GM19397 (cell line): ENCODE measurements around the gene SPTB.

Experiments used
- ATAC-seq: cut with Tn5 transposase; IDR thresholded peaks from one replicate; pipeline ENCODE4 v1.9.1; 2021; ENCODE audit warnings: mild to moderate bottlenecking, moderate library complexity; ENCODE audit not compliant: unreplicated experiment

Gene SPTB

DNA sequence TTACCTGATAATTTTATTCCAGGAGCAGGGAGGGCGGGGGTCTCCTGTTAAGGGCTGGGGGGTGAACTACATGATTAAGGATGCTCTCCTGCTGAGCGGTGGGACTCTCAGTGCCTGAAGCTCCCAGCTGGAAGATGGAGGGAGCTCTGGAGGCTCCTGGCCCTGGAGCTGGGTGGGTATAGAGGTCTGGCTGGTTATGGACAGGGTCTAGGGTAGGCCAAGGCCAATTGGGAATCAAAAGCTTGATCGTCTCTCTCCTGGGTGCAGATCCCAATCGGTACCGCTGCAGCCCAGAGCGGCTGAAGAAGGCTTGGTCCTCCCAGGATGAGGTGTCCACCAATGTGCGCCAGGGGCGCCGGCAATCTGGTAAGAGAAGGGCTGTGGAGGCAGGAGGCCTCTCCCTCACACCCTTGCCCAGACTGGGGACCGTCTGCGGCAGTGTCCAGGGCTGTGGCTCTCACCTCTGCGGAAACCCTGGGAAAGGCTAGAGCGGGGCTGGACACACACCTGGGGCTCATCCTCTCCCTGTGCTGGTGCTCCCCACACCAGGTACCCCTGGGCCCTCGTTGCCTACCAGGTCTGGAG lies 147.1 kb downstream of the SPTB start:
- ATAC-seq = no peak

DNA sequence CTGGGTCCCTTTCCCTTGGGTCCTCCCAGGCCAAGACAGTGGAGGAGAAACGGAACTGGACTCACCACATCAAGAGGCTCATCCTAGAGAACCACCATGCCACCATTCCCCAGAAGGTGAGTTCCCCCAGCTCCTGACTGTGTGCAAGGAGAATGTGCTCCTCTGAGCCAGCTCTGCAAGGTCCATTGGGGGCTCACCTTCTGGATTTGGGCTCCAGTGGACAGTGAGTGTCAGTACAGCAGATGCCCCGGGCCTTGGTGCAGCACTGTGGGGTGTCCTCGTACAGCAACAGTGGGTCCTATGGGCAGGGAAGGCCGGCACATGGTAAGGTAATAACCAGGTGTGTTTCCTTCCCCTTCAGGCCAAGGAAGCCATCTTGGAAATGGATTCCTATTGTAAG lies 147.6 kb downstream of the SPTB start:
- no peak for ATAC-seq

DNA sequence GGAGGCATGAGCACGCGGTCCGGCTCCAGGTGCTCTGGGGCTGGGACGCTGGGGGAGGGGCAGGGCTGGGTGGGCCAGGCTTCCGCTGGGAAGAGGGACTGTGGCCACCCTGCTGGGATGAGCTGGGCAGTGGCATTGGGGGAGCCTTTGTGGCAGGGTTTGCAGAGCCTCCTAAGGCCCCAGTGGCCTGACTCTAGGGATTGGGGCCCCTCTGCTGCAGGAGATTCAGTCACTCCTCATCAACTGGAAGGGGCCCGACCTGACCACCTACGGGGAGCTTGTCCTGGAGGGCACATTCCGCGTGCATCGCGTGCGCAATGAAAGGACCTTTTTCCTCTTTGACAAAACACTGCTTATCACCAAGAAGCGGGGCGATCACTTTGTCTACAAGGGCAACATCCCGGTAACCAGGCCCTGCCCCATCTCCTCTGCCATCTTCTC lies 148.5 kb downstream of the SPTB start:
- no peak for ATAC-seq

DNA sequence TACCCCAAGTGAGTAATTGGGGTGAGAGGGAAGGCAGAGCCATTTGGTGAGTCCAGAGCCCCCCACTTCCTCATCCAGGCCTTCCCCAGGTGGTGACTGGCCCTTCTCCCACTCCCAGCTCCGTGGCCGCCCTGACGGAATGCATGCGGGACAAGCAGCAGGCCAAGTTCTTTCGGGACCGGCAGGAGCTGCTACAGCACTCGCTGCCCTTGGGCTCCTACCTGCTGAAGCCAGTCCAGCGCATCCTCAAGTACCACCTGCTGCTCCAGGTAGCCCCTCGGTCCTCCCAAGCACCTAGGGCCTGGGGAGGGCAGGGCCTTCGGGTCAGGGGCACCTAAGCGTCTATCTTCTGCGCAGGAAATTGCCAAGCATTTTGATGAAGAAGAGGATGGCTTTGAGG lies 149.0 kb downstream of the SPTB start:
- ATAC-seq = no peak

DNA sequence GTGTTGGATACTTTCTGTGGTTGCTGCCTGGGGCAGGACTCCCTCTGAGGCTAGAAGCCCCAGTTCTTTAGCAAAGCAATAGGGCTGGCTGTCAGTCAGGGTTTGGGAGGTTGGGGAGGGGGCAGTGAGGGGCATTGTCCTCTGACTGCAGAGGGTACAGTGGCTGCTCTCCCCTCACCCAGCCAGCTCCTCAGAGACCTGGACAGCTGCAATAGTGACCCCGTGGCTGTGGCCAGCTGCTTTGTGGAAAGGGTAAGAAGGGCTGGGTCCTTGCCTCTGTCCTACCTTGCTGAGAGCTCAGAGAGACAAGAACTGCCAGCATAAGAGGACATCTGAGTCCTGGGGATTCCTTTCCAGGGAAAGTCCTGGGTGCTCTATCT lies 149.7 kb downstream of the SPTB start:
- no peak for ATAC-seq

DNA sequence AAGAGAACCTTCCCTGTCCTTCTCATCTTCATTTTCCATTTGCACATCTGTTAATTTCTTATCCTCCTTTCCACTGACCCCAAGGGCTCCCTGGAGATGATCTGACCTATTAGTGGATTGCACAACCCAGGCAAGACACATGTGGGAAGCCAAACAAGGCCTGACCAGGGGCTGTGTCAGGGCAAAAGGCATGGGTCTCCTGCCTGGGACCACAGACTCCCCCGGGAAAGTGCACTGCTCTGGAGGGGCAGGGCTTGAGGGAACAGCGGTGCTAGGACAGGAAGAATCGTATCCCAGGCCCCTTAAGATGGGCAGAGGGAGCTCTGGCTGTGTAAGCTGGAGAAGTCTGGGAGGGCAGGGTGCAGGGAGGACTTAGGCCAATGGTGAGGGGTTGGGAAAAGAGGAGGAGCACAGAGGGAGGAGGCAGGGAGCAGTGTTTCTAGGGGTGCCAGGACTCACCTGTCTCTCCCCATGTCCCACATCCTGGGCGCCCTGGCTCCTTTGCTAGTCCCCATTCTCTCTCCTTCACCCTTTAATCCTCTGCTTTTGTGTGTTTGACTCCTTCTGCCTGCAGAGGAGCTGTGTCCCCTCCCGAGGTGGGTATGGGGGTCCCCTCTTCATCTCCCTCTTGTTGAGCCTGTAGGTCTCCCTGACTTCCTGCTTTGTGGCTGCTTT lies 150.2 kb downstream of the SPTB start:
- no peak for ATAC-seq

DNA sequence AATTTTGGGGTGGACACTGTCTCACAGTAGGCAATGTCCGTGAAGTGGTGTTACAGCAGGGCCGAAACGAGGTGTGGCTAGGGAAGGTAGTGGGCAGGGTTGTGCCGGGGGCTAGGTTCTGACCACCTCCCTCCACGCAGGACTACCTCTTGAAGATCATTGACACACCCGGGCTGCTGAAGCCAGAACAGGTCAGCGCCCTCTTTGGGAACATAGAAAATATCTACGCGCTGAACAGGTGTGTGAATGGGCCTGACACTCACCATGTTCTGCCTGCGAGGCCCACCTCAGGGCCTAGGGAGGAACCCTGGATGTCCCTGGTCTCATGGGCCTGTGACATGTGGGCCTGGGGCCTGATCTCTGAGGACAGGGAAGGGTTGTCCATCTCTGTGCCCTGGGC lies 150.9 kb downstream of the SPTB start:
- no peak for ATAC-seq

DNA sequence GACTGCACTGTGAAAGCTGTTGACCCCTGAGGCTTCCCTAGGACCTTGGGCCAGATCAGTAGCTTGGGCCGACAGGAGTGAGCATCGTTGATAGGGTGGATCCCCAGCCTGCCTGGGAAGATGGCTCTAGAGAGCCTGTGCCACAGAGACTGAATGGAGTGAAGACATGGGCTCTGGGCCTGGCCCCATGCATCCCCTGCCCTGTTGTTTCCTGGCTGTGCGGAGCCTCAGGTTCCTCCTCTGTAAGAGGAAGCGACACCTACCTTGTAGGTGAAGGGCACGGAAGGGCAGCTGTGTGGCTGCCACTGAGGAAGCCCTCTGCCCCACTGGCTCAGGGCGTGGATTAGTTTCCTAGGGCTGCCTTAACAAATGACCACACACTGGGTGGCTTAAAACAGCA lies 151.6 kb downstream of the SPTB start:
- ATAC-seq = no peak

DNA sequence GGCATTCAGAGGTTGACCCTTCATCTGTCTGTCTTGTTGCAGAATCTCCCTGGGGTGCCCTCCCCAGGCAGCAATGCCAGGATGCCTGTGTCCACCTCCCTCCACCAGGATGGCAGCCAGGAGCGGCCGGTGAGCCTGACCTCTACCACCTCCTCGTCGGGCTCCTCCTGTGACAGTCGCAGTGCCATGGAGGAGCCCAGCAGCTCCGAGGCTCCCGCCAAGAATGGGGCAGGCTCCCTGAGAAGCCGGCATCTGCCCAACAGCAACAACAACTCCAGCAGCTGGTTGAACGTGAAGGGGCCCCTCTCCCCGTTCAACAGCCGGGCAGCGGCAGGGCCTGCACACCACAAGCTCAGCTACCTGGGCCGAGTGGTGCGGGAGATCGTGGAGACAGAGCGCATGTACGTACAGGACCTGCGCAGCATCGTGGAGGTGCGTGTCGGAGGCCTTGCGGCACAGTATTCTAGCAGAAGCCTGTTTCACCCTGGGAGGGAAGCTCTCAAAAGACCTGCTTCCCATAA lies 152.1 kb downstream of the SPTB start:
- ATAC-seq = no peak

DNA sequence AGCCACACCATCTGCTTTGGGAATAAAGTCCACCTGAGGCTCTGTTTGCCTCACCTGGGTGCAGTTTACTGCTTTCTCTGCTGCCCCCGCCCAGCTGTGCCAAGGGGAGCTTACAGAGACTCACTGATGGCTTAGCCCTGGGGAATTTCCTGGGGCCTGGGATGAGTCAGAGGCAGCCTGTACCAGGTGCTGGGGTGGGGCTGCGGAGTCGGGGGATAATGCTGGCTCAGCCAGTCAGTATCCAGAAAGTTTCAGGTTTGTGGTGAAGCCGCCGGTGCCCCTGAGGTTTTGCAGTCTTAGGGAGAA lies 153.2 kb downstream of the SPTB start:
- no peak for ATAC-seq

DNA sequence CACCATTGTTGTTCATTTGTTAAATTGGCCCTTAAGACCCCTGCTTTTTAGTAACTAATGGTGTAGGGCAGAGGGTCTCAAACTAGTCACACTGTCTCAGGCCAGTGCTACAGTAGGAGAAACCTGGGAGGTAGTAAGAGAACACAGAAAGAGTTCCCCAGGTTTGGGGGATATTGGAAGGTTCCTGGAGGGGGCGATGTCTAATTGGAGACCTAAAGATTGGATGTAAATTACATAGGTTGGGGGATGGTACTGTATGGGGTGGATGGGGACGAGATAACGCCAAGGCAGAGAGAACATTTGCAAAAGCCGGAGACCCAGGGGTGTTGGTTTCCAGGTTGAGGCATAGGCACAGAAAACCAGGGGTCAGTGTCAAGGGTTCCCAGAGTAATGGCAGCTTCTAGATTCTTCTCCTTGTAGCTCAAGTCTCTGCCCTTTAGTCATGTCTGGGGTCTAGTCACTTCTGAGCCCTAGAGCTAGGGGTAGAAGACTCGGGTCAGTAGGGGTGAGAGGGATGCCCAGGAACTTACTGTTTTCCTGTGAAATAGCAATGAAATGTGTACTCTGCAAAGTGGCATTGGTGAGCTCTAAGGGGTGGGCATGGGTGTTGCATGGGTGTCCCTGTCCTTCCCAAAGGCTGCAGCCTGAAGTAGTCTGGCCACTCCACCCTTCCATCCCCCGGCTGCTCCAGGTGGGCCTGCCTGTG lies 153.7 kb downstream of the SPTB start:
- ATAC-seq = no peak

DNA sequence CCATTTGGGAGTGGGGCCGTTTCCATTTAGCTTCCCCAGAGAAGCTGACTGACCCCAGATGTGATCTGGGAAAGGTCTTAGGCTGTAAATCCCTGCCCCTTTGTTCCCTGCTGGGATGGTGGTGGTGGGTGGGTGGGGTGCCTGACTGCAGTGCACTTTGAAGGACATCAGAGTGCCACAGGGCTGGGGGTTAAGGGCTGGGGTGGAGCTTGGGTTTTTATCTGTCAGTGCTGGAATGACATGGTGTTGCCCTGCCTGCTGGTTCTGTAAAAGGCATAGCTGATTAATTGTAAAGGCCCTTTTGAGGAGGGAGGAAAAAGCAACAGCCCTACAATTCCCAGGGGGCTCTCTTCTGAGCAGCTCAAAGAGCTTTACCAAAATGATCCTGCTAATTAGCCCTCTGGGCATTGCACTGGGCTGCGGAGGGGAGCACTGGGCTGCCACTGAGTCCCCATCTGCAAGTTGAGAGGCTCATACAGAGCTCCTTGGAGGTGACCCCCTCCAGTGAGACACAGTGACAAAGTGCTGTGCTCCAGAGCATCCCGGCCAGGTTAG lies 154.4 kb downstream of the SPTB start:
- ATAC-seq = no peak

DNA sequence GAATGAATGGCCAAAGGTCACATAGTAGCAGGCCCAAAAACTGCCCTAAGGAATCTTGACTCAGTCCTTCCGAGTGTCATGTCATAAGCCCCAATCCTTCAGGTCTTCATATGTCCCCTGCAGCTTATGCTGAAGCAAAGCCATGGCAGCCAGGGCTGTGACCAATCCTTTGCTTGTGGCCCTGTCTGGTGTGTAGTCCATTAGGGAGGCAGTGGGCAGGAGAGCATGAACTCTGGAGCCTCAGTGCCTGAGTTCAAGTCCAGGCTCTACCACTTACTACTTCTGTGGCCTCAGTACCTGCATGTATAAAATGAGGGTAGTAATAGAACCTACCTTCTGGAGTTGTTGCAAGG lies 155.2 kb downstream of the SPTB start:
- no peak for ATAC-seq

DNA sequence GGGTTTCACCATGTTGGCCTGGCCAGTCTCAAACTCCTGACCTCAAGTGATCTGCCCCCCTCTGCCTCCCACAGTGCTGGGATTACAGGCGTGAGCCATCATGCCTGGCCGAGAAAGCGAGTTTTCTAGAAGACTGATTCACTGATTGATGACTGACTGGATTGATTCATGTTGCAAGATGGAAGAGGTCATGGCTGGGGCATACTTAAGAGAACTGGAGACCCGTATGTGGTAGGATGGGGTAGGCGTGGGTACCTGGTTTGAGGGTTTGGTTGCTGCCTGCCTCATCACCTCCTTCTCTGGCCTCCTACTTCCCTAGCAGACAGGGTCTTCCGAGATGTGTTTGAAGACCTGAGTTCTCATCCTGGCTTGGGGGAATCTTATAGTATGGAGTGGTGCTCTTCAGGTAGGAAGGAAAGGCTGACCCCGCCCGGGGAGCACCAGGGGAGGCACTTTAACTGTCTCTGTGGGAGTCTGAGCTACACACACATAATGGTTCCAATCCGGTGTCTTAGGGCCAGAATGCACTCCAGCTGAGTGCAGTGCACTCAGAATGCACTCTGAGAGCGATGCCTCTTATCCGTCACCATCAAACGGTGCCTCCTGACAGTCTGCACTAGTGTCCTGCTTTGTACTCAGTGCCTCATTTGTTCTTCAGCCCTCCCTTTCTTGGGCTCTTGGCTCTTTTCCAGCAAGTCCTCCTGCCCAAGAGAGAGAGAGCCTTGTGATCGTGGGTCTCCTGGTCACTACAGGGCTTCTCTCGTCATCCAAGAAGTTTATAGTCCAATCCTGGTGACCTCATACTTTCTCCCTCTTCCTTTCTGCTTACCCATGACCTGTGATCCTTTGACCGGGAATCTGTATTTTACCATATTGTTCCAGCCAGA lies 155.8 kb downstream of the SPTB start:
- no peak for ATAC-seq

DNA sequence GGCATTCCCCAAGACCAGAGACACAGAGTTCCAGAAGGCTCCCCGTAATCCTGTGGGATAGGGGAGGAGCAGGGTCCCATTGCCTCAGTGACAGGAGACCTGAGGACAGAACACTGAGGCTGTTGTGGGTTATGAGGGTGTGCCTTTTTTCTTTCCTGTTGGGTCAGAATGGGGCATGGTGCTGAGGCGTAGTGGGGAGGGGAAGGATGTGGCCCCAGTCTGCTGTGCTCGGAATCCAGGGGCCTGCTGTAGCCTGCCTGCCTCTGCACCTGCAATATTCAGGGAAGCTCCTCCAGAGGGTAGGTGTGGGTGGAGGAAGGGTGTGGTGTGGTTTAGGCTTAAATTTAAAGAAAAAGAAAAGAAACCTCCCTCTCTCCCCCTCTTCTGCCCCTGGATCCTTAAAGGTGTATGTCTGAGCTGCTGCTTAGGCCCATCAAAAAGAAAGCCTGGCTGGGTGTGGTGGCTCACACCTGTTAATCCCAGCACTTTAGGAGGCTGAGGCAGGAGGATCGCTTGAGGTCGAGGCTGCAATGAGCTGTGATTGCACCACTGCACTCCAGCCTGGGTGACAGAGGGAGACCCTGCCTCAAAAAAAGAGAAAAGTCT lies 156.8 kb downstream of the SPTB start:
- no peak for ATAC-seq

DNA sequence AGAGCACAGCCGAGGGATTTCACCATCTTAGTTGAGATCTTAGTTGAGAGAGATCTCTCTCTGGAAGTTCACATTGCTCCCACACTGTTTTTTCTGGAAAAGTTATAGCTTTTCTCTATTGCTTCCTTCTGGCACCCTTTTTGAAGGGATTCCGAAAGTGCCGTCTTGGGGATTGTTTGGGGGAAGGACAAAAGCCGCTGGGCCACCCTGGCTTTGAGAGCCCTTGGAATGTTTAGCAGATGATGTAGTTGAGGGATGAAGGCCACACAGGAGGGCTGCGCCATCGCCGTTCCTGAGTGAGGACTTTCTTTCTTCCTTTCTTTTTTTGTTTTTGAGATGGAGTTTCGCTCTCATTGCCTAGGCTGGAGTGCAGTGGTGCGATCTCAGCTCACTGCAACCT lies 157.8 kb downstream of the SPTB start:
- no peak for ATAC-seq

DNA sequence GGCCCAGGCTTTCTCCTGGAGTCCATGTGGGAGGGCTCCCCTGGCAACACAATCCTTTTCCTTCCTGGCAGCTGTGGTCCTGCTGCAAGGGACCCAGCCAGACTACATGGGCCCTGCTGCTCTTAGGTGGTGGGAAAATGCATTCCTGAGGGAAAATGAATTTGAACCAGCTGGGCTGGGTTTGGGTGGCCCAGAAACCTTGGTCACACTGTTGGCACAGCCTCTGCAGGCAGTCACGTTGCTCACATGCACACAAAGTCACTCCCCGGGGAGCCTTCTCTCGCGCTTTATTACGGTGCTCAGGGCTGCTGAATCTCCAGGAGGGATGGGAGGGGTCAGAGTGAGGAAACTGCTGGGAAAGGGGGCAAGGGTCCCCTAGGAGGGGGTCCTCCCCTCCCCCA lies 158.3 kb downstream of the SPTB start:
- ATAC-seq = no peak

DNA sequence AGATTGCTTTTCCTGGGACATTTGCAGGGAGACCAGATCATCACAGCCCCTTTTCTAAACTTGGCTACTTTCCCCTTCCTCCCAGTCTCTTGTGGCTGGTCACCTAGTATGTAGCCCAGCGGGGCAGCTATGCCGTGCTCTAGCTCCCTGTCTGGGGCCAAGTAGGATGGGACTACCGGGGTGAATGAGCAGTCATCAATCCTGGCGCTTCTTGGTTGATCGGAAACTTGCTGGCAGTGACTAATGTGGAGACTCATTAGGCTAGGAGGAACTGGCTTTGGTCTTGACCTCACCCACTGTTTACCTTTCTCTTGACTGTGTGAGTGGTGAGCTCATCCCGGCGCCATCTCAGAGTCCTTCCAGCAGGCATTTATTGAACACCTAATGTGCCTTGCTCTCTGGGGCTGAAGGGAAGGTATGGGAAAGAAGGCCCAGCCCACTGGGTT lies 159.6 kb downstream of the SPTB start:
- no peak for ATAC-seq

DNA sequence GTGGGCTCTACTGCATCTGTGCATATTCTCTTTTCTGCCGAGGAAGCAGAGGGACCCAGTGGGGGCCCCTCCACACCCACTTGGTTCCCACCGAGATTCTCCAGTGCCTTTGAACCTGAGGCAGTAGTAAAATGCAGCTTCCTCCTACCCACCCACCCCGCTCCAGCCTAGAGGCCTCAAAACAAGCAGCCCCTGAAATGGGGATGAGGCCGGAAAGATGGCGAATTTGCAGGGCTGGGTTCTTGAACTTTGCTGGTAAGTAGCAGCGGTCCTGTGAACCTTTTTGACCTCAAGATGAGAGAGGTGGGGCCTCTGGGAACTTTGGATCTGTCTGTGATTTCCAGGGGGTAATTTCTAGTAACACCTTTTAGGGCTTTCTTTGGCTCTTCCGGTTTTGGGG lies 160.1 kb downstream of the SPTB start:
- no peak for ATAC-seq

DNA sequence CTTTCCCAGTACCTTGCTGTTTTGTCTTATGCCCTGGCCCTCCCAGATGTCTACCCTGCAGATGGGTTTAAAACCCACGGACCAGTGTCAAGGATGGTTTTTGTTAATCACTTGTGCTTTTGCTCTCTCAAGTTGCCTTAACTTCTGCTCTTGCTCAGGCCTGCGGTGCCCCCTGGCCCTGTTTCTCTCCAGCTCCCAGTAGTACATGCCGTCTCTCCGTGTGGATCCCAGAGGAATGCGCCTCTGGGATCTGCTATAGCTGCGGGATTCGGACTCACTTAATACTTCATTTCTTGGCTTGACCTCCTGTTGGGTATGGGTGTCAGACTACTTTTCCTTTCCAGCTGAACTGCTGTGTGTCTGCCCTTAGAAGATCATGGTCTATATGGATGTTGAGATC lies 160.9 kb downstream of the SPTB start:
- ATAC-seq = no peak

DNA sequence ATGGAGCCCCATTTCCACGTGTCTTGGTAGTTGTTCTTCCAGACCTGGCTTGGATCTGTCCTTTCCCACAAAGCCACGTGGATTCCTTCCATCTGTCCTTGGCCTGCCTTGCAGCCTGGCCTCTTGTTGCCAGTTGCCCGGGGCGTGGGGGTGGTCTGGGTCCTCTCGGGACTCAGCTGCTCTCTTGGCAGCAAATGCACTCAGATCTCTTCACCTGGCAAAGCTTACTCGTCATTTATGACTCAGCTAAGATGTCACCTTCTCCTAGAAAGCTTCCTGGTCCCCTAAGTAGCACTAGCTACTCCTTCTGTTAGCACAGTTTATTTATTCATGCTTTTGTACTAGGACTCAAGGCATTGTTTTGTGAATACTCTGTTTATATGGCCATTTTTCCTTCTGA lies 161.8 kb downstream of the SPTB start:
- ATAC-seq = no peak
